Neural cell (in vitro differentiated cells): Measurements from ENCODE around the gene LYRM2. TPM values are rescaled to one million over a fixed set of nuclear protein-coding genes. Genes with fewer than 3 reads are reported as not detected.

ENCODE experiments used
- H2AFZ ChIP-seq: fragments of 200-600, 300-800 bp; sonication (generic), shearing (Covaris generic); 2 replicates; pipeline ENCODE4 v1.6.0; 2014; ENCODE audit warnings: low read depth, mild to moderate bottlenecking, antibody characterized with exemption, low read length, moderate library complexity
- H3F3A ChIP-seq: fragments of 200-600 bp; shearing (Covaris generic); 2 replicates; pipeline ENCODE4 v1.6.1; 2016; ENCODE audit warnings: mild to moderate bottlenecking, moderate library complexity, mixed read lengths, antibody characterized with exemption, low read length; ENCODE audit not compliant: insufficient read depth, poor library complexity, severe bottlenecking
- H3K27ac ChIP-seq: fragments of 200-600, 300-800 bp; sonication (generic), shearing (Covaris generic); 2 replicates; pipeline ENCODE4 v1.5.1; 2014; ENCODE audit warnings: mild to moderate bottlenecking, low read length, moderate library complexity
- H3K27me3 ChIP-seq: fragments of 300-800, 200-600 bp; sonication (generic), shearing (Covaris generic); 2 replicates; pipeline ENCODE4 v1.6.0; 2014; ENCODE audit warnings: mild to moderate bottlenecking, low read depth, low read length, moderate library complexity; ENCODE audit not compliant: insufficient read depth
- H3K36me3 ChIP-seq: fragments of 300-800, 200-600 bp; sonication (generic), shearing (Covaris generic); 2 replicates; pipeline ENCODE4 v1.5.1; 2014; ENCODE audit warnings: mild to moderate bottlenecking, antibody characterized with exemption, low read length, moderate library complexity; ENCODE audit not compliant: insufficient read depth
- H3K4me2 ChIP-seq: fragments of 300-800, 200-600 bp; sonication (generic), shearing (Covaris generic); 2 replicates; pipeline ENCODE4 v1.6.0; 2014; ENCODE audit warnings: mild to moderate bottlenecking, low read length
- H3K4me3 ChIP-seq: fragments of 300-800, 200-600 bp; sonication (generic), shearing (Covaris generic); 2 replicates; pipeline ENCODE4 v1.5.1; 2014; ENCODE audit warnings: mild to moderate bottlenecking, low read length, moderate library complexity
- H3K79me2 ChIP-seq: fragments of 200-600 bp; shearing (Covaris generic); replicated peaks from 2 replicates; pipeline ENCODE4 v1.6.0; 2014; ENCODE audit warnings: mild to moderate bottlenecking, low read length, moderate library complexity; ENCODE audit not compliant: insufficient read depth
- H3K9ac ChIP-seq: fragments of 300-800, 200-600 bp; sonication (generic), shearing (Covaris generic); 2 replicates; pipeline ENCODE4 v1.6.1; 2016; ENCODE audit warnings: mild to moderate bottlenecking, low read length, mixed read lengths
- H3K9me2 ChIP-seq: fragments of 200-600 bp; shearing (Covaris generic); 2 replicates; pipeline ENCODE4 v1.6.1; 2016; ENCODE audit warnings: mild to moderate bottlenecking, low read length, mixed read lengths; ENCODE audit not compliant: insufficient read depth
- H3K9me3 ChIP-seq: fragments of 200-600, 300-800 bp; sonication (generic), shearing (Covaris generic); 2 replicates; pipeline ENCODE4 v1.6.1; 2016; ENCODE audit warnings: mild to moderate bottlenecking, mixed run types, low read length, moderate library complexity, mixed read lengths
- H4K20me1 ChIP-seq: fragments of 200-600 bp; shearing (Covaris generic); 2 replicates; pipeline ENCODE4 v1.6.1; 2016; ENCODE audit warnings: mild to moderate bottlenecking, mixed run types; ENCODE audit not compliant: insufficient read depth
- EP300 ChIP-seq: fragments of 450-650 bp; conservative IDR thresholded peaks from 2 replicates; pipeline ENCODE4 v1.6.1; 2014; ENCODE audit warnings: antibody characterized with exemption, mild to moderate bottlenecking, moderate library complexity; ENCODE audit not compliant: poor library complexity, severe bottlenecking
- EZH2 ChIP-seq: fragments of 200-600, 300-800 bp; shearing (Covaris generic), sonication (generic); IDR thresholded peaks from 2 replicates; pipeline ENCODE4 v1.6.1; 2014; ENCODE audit warnings: antibody characterized with exemption, low read length, borderline replicate concordance, mild to moderate bottlenecking; ENCODE audit not compliant: insufficient read depth, poor library complexity, severe bottlenecking
- MXI1 ChIP-seq: fragments of 450-650 bp; conservative IDR thresholded peaks from 2 replicates; pipeline ENCODE4 v1.6.1; 2014; ENCODE audit warnings: antibody characterized with exemption, mild to moderate bottlenecking; ENCODE audit not compliant: poor library complexity, severe bottlenecking
- POLR2AphosphoS5 ChIP-seq: IDR thresholded peaks from 2 replicates; pipeline ENCODE4 v1.6.1; 2012
- RAD21 ChIP-seq: fragments of 450-650 bp; conservative IDR thresholded peaks from 2 replicates; pipeline ENCODE4 v1.6.1; 2014; ENCODE audit warnings: antibody characterized with exemption, mild to moderate bottlenecking, moderate library complexity
- SMC3 ChIP-seq: fragments of 450-650 bp; conservative IDR thresholded peaks from 2 replicates; pipeline ENCODE4 v1.6.1; 2014; ENCODE audit warnings: antibody characterized with exemption, mild to moderate bottlenecking, moderate library complexity; ENCODE audit not compliant: poor library complexity
- TAF1 ChIP-seq: IDR thresholded peaks from 2 replicates; pipeline ENCODE4 v1.6.1; 2012; ENCODE audit warnings: low read depth
- polyA plus RNA-seq: library from polyadenylated mRNA; depleted of rRNA; stranded (reverse); fragments of >200 nt; gene quantifications from 2 replicates; pipeline ENCODE4 v1.2.3, GENCODE V29; 2014
- TF ChIP-seq, protein P1 (sequence below): IDR thresholded peaks from 2 replicates; pipeline ENCODE4 v1.6.1; 2012; ENCODE audit warnings: borderline replicate concordance
- TF ChIP-seq, protein P2 (sequence below): fragments of 450-650 bp; IDR thresholded peaks from 2 replicates; pipeline ENCODE4 v1.5.1; 2014; ENCODE audit warnings: antibody characterized with exemption, mild to moderate bottlenecking, moderate library complexity; ENCODE audit not compliant: poor library complexity, severe bottlenecking

The LYRM2 gene
- polyA plus RNA-seq, 1 donor from 2014 or later: 25.5 TPM

- Histone ChIP-seq H3K36me3 (no peaks in the 10 kb centered on the region), H3F3A (no peaks in the 10 kb centered on the region), H3K27me3 (no peaks in the 10 kb centered on the region), H3K9me3 (no peaks in the 10 kb centered on the region), H3K4me2 (no peak overlapping the region), H3K79me2 (no peaks in the 10 kb centered on the region), H4K20me1 (no peaks in the 10 kb centered on the region), H2AFZ (no peak overlapping the region), H3K4me3 (no peak overlapping the region), H3K9ac (no peak overlapping the region), H3K27ac (no peak overlapping the region), H3K9me2 (no peaks in the 10 kb centered on the region)
- TF ChIP-seq POLR2AphosphoS5 (no peak), MXI1 (no peak), TAF1 (no peak), SMC3 (no peak), EP300 (no peak), RAD21 (no peak), EZH2 (no peak)
- TF ChIP-seq, protein P1, sequence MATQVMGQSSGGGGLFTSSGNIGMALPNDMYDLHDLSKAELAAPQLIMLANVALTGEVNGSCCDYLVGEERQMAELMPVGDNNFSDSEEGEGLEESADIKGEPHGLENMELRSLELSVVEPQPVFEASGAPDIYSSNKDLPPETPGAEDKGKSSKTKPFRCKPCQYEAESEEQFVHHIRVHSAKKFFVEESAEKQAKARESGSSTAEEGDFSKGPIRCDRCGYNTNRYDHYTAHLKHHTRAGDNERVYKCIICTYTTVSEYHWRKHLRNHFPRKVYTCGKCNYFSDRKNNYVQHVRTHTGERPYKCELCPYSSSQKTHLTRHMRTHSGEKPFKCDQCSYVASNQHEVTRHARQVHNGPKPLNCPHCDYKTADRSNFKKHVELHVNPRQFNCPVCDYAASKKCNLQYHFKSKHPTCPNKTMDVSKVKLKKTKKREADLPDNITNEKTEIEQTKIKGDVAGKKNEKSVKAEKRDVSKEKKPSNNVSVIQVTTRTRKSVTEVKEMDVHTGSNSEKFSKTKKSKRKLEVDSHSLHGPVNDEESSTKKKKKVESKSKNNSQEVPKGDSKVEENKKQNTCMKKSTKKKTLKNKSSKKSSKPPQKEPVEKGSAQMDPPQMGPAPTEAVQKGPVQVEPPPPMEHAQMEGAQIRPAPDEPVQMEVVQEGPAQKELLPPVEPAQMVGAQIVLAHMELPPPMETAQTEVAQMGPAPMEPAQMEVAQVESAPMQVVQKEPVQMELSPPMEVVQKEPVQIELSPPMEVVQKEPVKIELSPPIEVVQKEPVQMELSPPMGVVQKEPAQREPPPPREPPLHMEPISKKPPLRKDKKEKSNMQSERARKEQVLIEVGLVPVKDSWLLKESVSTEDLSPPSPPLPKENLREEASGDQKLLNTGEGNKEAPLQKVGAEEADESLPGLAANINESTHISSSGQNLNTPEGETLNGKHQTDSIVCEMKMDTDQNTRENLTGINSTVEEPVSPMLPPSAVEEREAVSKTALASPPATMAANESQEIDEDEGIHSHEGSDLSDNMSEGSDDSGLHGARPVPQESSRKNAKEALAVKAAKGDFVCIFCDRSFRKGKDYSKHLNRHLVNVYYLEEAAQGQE: no peak
- TF ChIP-seq, protein P2, sequence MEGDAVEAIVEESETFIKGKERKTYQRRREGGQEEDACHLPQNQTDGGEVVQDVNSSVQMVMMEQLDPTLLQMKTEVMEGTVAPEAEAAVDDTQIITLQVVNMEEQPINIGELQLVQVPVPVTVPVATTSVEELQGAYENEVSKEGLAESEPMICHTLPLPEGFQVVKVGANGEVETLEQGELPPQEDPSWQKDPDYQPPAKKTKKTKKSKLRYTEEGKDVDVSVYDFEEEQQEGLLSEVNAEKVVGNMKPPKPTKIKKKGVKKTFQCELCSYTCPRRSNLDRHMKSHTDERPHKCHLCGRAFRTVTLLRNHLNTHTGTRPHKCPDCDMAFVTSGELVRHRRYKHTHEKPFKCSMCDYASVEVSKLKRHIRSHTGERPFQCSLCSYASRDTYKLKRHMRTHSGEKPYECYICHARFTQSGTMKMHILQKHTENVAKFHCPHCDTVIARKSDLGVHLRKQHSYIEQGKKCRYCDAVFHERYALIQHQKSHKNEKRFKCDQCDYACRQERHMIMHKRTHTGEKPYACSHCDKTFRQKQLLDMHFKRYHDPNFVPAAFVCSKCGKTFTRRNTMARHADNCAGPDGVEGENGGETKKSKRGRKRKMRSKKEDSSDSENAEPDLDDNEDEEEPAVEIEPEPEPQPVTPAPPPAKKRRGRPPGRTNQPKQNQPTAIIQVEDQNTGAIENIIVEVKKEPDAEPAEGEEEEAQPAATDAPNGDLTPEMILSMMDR: no peak
These were observed 32.7 kb downstream of the LYRM2 start for GRCh38 chr6:89605861-89606260.

- no peak overlapping the region for H3K27ac ChIP-seq
- H3K4me3 ChIP-seq: no peak overlapping the region
- no peaks in the 10 kb centered on the region for H3F3A ChIP-seq
- no peak overlapping the region for H3K4me2 ChIP-seq
- H4K20me1 ChIP-seq: no peaks in the 10 kb centered on the region
- no peak overlapping the region for H2AFZ ChIP-seq
- H3K9me2 ChIP-seq: no peaks in the 10 kb centered on the region
- H3K9me3 ChIP-seq: no peaks in the 10 kb centered on the region
- no peaks in the 10 kb centered on the region for H3K79me2 ChIP-seq
- TF ChIP-seq, protein P2: no peak
- TF ChIP-seq EP300 (no peak), RAD21 (no peak), SMC3 (no peak), POLR2AphosphoS5 (no peak), MXI1 (no peak), EZH2 (no peak), TAF1 (no peak)
- TF ChIP-seq, protein P1: no peak
- no peak overlapping the region for H3K9ac ChIP-seq
- no peaks in the 10 kb centered on the region for H3K27me3 ChIP-seq
- no peaks in the 10 kb centered on the region for H3K36me3 ChIP-seq
These were observed 33.9 kb downstream of the LYRM2 start for GRCh38 chr6:89604653-89605052.
